ENCODE data around the gene STPG1.

GRCh38 chr1:24362982-24363614 lies 50.5 kb downstream of the STPG1 start:
- TF ChIP-seq POLR2A (IDR thresholded peaks at IDR 0.05; ENCODE audit: low read depth, low read length) (no peak), TAF1 (IDR thresholded peaks at IDR 0.05; ENCODE audit: borderline replicate concordance, low read depth, low read length) (no peak)
